Keratinocyte (primary cell): ENCODE data around the gene THSD7B.
A peak's percentile ranks its signal among the peaks of the same experiment; 100 is the strongest.

ENCODE experiments used
- CTCF ChIP-seq, 3 experiments: IDR thresholded peaks in 1 of 3; conservative IDR thresholded peaks in 1 of 3; optimal IDR thresholded peaks in 1 of 3; 2 replicates in 2 of 3; 3 replicates in 1 of 3; pipeline versions ENCODE3 to v1.5.1; 2011; ENCODE audit warnings: low read length in 3 of 3, mild to moderate bottlenecking in 3 of 3, moderate library complexity in 2 of 3, control low read depth in 1 of 3, inconsistent platforms in 1 of 3; ENCODE audit not compliant: insufficient read depth in 2 of 3; ENCODE audit errors: extremely low read depth in 1 of 3
- EZH2 ChIP-seq: IDR thresholded peaks from one replicate; pipeline ENCODE4 v1.6.1; 2012; ENCODE audit warnings: inconsistent platforms, mild to moderate bottlenecking, low read length, moderate library complexity

DNA sequence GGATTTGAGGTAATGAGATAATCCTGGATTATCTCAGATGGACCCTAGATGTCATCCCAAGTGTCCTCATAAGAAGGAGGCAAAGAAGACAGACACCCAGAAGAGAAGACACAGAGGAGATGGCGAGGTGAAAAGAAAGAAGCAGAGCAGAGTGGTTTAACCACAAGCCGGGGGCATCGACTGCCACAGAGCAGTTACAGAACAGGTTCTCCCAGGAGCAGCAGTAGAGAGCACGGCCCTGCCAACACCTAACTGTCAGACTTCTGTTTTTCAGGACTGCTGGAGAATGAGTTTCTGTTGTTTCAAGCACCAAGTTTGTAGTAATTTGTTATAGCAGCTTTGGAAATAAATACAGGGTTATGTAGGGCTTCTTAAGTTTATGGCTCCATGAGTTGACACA, 437.0 kb downstream of the THSD7B start:
- TF ChIP-seq CTCF (optimal IDR thresholded peaks at IDR 0.05 in 1 of 3, IDR thresholded peaks at IDR 0.05 in 1 of 3, conservative IDR thresholded peaks at IDR 0.05 in 1 of 3; ENCODE audit: extremely low read depth in 1 of 3, insufficient read depth in 2 of 3, low read length in 3 of 3), result peak in 2 of 3 experiments; percentile 6 to 20
- TF ChIP-seq EZH2, result no peak
